UCSD-AML1 (cell line): ENCODE data around the gene ZIC5.
"Not testable (repeated sequence)": the region's sequence is repeated elsewhere in the genome, so short reads cannot be mapped to it uniquely, and the experiment has no call there.

ENCODE experiments used
- DNase-seq: peaks from one replicate; lab custom pipeline; 2025; ENCODE audit not compliant: unreplicated experiment; lab: John Stamatoyannopoulos, UW

The ZIC5 gene

GRCh38 chr13:99961636-99962035 lies 9.9 kb downstream of the ZIC5 start:
- DNase-seq: no peak

DNA sequence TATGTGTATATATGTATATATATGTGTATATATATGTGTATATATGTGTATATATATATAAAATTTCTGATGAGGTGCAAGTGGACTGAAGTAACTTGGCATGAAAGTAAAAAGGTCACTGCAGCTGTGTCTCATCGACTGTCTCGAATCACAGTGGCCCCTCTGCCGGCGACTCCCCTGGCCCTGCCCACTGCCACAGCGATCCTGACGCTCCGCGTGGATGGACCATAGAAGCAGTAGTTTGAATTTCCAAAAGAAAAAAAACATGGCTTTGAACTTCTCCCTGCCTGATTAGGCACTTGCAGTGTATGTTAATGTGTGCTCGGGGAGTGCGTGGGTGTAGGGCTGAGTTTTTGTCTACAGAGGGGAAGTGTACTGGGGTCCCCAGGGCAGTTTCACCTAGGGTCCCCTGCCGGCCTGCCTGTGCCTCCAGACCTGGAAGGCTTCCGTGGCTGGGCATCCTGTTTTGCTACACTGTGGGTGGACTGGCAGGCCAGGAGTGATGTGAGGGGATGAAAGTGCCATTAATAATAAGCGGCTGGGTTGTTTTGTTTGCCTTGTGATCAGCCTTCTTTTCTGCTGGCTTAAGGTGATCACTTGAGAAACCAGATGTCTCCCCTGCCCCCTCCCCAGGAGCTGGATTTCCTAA lies 10.8 kb downstream of the ZIC5 start:
- DNase-seq: no peak

- no peak for DNase-seq
Measured at GRCh38 chr13:99959540-99960230, 11.9 kb downstream of the ZIC5 start.

DNA sequence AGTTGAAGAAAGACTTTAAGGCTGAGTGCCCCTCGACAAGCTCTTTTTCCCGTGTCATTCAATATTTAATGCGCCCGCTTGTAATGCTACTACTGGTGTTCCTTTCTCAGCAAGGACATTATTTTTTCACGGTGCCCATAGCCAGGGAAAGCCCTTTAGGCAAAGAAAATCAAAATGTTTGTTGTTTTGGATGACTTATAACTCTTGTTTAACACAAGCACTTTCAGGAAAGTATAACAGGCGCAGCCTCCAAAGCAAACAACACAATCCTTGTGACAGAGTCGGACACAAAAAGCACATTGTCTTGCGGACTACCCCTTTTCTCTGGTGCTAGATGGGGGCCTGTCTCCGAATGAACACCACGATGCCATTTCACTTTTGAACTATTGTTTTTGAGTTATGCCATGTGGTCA lies 12.4 kb downstream of the ZIC5 start:
- no peak for DNase-seq

GRCh38 chr13:99958406-99959126 lies 13.0 kb downstream of the ZIC5 start:
- DNase-seq: no peak

GRCh38 chr13:99956473-99957349 lies 14.9 kb downstream of the ZIC5 start:
- no peak for DNase-seq

- DNase-seq: no peak
Measured at GRCh38 chr13:99955747-99956472, 15.7 kb downstream of the ZIC5 start.

DNA sequence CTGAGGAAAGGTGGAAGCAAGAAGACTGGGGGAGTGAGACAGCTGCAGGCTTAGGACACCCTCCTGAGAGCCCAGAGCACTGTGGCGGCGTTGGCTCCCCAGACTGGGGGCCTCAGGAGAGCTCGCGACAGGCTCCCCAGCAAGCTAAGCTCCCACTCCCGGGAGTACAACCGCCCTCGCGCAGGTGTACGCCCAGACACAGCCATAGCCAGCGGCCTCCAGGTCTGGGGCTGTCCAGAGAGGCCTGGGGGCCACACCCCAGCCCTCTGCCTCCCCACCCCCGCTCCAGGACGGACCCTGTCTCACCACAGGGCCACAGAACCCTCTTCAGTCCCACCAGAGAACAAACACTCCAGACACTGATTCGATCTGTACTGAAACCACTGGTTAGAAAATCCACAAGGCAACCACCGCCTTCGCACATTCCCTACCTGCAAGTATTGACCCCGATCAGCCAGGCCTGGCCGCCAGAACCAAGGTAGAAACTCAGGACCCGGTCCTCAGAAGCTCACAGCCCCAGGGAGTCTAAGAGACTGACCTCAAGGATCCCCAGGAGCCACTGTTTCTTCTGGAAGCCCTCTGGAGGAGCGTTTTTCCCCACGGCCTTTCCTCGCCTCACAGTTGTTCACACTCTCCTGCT lies 16.3 kb downstream of the ZIC5 start:
- no peak for DNase-seq

DNA sequence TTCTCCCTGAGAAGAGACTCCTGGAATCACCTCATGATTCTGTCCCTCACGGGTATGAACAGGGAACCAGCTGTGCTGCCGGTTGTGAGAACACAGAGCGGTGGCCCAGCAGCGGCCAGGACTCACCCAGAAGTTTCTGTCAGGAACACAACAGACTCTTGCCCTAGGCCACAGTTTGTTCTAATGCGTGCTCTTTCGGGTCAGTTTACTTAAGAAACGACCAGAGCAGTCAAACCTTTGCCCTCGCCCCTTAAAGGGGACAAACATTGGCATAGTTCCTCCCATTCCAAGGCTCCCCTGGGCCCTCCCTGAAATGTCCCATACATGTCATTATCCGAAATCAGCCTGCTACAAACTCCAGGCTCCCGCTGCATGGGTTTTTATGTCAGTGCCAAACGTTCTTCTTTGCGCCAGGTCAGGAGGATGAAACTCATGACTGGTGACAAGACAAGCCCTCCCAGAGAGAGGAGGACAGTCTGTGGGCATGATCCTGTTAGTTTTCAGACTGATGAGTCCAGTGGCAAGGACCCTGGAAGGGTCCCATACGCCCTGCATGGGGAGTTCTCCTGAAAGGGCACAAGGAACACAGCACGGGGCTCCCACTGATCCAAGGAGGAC lies 18.3 kb downstream of the ZIC5 start:
- DNase-seq: no peak

GRCh38 chr13:99951666-99952065 lies 19.9 kb downstream of the ZIC5 start:
- DNase-seq: not testable (repeated sequence)

DNA sequence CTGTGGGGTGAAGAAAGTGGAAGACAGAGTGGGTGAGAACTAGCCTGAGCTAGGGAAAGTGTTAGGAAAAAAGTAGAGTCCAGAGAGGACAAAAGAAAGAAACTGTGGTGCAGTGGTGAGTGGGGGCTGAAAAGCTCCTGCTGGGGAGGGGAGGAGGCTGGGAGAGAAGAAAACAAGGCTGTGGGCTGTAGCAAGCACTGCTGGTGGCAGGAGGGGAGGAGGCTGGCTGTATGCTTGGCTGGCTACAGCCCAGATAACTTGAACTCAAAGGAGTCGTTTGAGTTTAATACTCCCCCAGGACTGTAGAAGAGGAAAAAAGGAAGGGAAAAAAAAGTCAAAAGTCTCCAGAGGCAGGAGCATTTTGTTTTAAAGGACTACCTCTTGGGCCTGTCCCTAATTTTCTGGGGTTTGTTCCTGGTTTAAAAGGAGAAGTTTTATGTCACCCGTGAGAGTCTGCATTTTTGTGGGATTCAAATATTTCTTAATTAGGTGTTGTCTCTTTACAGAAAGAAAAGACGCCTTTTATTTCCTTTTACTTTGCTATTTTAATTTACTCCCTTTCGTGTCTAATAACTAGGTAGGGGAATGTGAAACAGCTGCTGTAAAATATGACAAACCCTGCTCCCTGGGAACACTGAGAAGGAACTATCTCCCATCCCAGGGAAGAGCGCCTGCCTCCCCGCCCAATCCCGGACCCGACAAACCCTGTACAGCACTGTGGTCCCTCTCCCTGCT lies 21.7 kb downstream of the ZIC5 start:
- DNase-seq: no peak

GRCh38 chr13:99948907-99949678 lies 22.5 kb downstream of the ZIC5 start:
- no peak for DNase-seq

DNA sequence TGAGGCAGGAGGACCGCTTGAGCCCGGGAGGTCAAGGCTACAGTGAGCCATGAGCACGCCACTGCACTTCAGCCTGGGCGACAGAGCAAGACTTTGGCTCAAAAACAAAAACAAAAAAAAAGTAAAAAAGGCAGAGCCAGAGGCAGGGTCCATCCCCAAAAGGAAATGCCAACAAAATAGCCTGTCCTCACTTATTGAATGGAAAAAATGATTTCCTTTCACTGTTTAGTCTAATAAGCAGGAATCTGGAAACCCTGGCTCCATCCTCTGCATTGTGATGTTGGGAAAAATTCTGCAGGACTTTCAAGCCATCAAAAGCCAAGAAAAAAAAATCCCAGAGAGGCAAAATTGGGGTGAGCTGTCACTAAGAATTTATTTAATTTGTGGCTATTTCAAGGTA lies 23.2 kb downstream of the ZIC5 start:
- DNase-seq: no peak

DNA sequence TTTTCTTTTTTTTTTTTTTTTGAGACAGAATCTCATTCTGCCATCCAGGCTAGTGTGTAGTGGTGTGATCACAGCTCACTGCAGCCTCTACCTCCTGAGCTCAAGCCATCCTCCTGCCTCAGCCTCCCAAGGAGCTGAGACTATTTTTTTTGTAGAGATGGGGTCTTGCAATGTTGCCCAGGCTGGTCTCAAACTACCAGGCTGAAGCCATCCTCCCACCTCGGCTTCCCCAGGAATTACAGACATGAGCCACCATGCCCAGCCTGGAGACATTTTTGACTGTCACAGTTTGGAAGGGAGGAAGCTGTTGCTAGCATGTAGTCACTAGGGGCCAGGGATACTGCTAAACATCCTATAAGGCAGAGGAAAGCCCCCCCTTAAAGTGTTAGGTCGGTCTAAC lies 23.9 kb downstream of the ZIC5 start:
- no peak for DNase-seq

DNA sequence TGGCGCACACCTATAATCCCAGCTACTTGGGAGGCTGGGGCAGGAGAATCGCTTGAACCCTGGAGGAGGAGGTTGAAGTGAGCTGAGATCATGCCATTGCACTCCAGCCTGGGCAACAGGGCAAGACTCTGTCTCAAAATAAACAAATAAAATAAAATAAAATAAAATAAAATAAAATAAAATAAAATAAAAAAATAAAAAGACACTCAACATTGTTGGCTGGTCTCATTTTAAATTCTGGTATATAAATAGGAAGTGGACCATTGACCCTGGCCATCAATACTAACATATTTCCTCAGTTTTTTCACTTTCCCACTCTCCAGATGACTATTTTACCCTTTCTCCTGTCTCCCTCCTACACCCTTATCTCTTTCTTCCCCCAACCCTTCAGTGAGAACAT lies 26.1 kb downstream of the ZIC5 start:
- not testable (repeated sequence) for DNase-seq

GRCh38 chr13:99944606-99945005 lies 27.0 kb downstream of the ZIC5 start:
- DNase-seq: no peak

DNA sequence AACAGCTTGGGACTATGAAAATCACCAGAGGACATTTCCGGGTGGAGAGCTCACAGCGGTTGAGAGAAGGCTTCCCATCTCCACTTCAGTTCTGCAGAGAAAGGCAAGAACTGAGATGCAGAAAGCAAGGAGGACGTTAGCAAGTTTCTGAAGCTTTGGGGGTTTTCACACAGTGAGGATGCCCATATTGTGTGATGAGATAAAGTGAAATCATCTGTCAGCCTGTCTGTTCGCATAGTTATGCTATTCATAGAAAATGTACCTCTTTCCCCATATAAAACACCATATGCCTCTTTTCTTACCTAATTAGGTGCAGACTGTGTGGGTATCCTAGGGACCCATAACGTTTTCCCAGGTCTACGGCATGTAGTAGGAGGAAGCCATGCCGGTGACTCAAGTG lies 27.5 kb downstream of the ZIC5 start:
- DNase-seq: no peak

DNA sequence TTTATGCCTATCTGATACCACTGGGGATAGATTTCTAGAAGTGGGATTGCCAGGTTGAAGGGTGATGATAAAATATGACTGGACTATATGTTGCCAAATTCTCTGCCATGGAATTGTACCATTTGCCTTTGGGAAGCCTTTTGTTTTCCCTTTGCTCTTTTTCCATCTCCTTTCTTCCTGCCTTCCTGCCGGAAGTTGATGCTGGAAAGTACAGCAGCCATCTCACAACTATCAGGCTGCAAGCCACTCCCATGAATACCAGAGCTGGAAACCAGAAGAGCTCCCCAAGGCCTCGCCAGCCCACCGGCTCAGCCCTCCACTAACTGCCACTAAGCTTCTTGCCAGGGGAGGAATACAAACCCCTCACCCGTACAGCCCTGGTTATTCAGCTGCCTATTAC lies 29.7 kb downstream of the ZIC5 start:
- DNase-seq: no peak
